ENCODE results near the gene TADA2A.
"Not testable (repeated sequence)": the region's sequence is repeated elsewhere in the genome, so short reads cannot be mapped to it uniquely, and the experiment has no call there.

TADA2A gene

GRCh38 chr17:37490638-37491614 lies 84.2 kb downstream of the TADA2A start:
- no peak for DNase-seq (ENCODE audit: low read depth in 1 of 2, low spot score in 1 of 2)

GRCh38 chr17:37492167-37492566 lies 85.5 kb downstream of the TADA2A start:
- no peak for DNase-seq (ENCODE audit: low read depth in 1 of 2, low spot score in 1 of 2)

GRCh38 chr17:37493249-37494027 lies 86.8 kb downstream of the TADA2A start:
- DNase-seq (ENCODE audit: low read depth in 1 of 2, low spot score in 1 of 2), result no peak

GRCh38 chr17:37494401-37494831 lies 87.7 kb downstream of the TADA2A start:
- no peak for DNase-seq (ENCODE audit: low read depth in 1 of 2, low spot score in 1 of 2)

GRCh38 chr17:37494971-37495370 lies 88.3 kb downstream of the TADA2A start:
- no peak for DNase-seq (ENCODE audit: low read depth in 1 of 2, low spot score in 1 of 2)

- DNase-seq (ENCODE audit: low read depth in 1 of 2, low spot score in 1 of 2), result no peak
These were observed 93.7 kb downstream of the TADA2A start for GRCh38 chr17:37500378-37500777.

- no peak for DNase-seq (ENCODE audit: low read depth in 1 of 2, low spot score in 1 of 2)
These were observed 95.6 kb downstream of the TADA2A start for GRCh38 chr17:37502009-37502936.

GRCh38 chr17:37503148-37503547 lies 96.5 kb downstream of the TADA2A start:
- DNase-seq (ENCODE audit: low read depth in 1 of 2, low spot score in 1 of 2), result no peak

GRCh38 chr17:37505333-37505732 lies 98.6 kb downstream of the TADA2A start:
- no peak for DNase-seq (ENCODE audit: low read depth in 1 of 2, low spot score in 1 of 2)

GRCh38 chr17:37506678-37507077 lies 100.0 kb downstream of the TADA2A start:
- DNase-seq (ENCODE audit: low read depth in 1 of 2, low spot score in 1 of 2), result no peak

GRCh38 chr17:37507111-37507510 lies 100.4 kb downstream of the TADA2A start:
- DNase-seq (ENCODE audit: low read depth in 1 of 2, low spot score in 1 of 2), result no peak

GRCh38 chr17:37510056-37510455 lies 103.4 kb downstream of the TADA2A start:
- no peak for DNase-seq (ENCODE audit: low read depth in 1 of 2, low spot score in 1 of 2)

GRCh38 chr17:37511642-37512041 lies 105.0 kb downstream of the TADA2A start:
- DNase-seq (ENCODE audit: low read depth in 1 of 2, low spot score in 1 of 2), result not testable (repeated sequence)

GRCh38 chr17:37512442-37513068 lies 105.9 kb downstream of the TADA2A start:
- DNase-seq (ENCODE audit: low read depth in 1 of 2, low spot score in 1 of 2), result no peak

- DNase-seq (ENCODE audit: low read depth in 1 of 2, low spot score in 1 of 2), result no peak
These were observed 107.0 kb downstream of the TADA2A start for GRCh38 chr17:37513711-37514110.

GRCh38 chr17:37516127-37516571 lies 109.5 kb downstream of the TADA2A start:
- no peak for DNase-seq (ENCODE audit: low read depth in 1 of 2, low spot score in 1 of 2)

GRCh38 chr17:37517881-37518280 lies 111.2 kb downstream of the TADA2A start:
- DNase-seq (ENCODE audit: low read depth in 1 of 2, low spot score in 1 of 2), result no peak

GRCh38 chr17:37518826-37519225 lies 112.1 kb downstream of the TADA2A start:
- DNase-seq (ENCODE audit: low read depth in 1 of 2, low spot score in 1 of 2), result no peak

- DNase-seq (ENCODE audit: low read depth in 1 of 2, low spot score in 1 of 2), result no peak
These were observed 112.7 kb downstream of the TADA2A start for GRCh38 chr17:37519251-37519985.

- DNase-seq (ENCODE audit: low read depth in 1 of 2, low spot score in 1 of 2), result no peak
These were observed 113.5 kb downstream of the TADA2A start for GRCh38 chr17:37520174-37520573.

Data from activated CD4-positive, alpha-beta T cell treated with anti-CD3 and anti-CD28 coated beads, Interleukin-2, amount 50 U/mL, for 24 hours (primary cell).